MCF 10A (cell line): ENCODE measurements around the gene SNX3. TPM values are rescaled to one million over a fixed set of nuclear protein-coding genes. Genes with fewer than 3 reads are reported as not detected.

Experiments
- BruUV-seq: library from RNA; stranded (reverse); fragments of 400-500 nt; replicated peaks from 2 replicates; lab custom pipeline; 2021; lab: Mats Ljungman, UMichigan
- CTCF ChIA-PET: fragments of 300-600 bp; sonication (Branson Sonifier 250); formaldehyde crosslinking; extraction: SDS; loops from one replicate; lab custom pipeline; 2021; ENCODE audit warnings: antibody characterized with exemption, inconsistent platforms; lab: Yijun Ruan, JAX
- POLR2A ChIA-PET: fragments of 300-600, 350-650 bp; sonication (Branson Sonifier 250); formaldehyde crosslinking; extraction: SDS; loops from one replicate; lab custom pipeline; 2020; ENCODE audit warnings: antibody characterized with exemption, inconsistent platforms; lab: Yijun Ruan, JAX
- DNase-seq: peaks from one replicate; pipeline ENCODE4 v3.0.0-alpha.2; 2018; ENCODE audit not compliant: unreplicated experiment
- H3K27ac Mint-ChIP-seq: one replicate; pipeline ENCODE4 v1.8.0; 2022; ENCODE audit warnings: mild to moderate bottlenecking, low read depth, mixed read lengths; ENCODE audit not compliant: unreplicated experiment
- H3K27me3 Mint-ChIP-seq: one replicate; pipeline ENCODE4 v1.8.0; 2022; ENCODE audit warnings: mixed read lengths; ENCODE audit not compliant: insufficient read depth, unreplicated experiment
- H3K36me3 Mint-ChIP-seq: one replicate; pipeline ENCODE4 v1.8.0; 2022; ENCODE audit warnings: mild to moderate bottlenecking, moderate library complexity, mixed read lengths; ENCODE audit not compliant: insufficient read depth, unreplicated experiment
- H3K4me1 Mint-ChIP-seq: one replicate; pipeline ENCODE4 v1.8.0; 2022; ENCODE audit warnings: mixed read lengths; ENCODE audit not compliant: insufficient read depth, unreplicated experiment
- H3K4me3 Mint-ChIP-seq: one replicate; pipeline ENCODE4 v1.8.0; 2022; ENCODE audit warnings: mild to moderate bottlenecking, moderate library complexity, mixed read lengths; ENCODE audit not compliant: unreplicated experiment
- H3K9me3 Mint-ChIP-seq: one replicate; pipeline ENCODE4 v1.8.0; 2022; ENCODE audit warnings: mixed read lengths; ENCODE audit not compliant: unreplicated experiment
- CTCF ChIP-seq: fragments of 200-600 bp; IDR thresholded peaks from one replicate; pipeline ENCODE4 v1.8.0; 2022; ENCODE audit warnings: antibody characterized with exemption, mild to moderate bottlenecking; ENCODE audit not compliant: unreplicated experiment
- intact Hi-C: fragments of 100-400 bp; cut with micrococcal nuclease; formaldehyde crosslinking; loops from 2 replicates; pipeline ENCODE4 v1.14.1; 2022
- total RNA-seq: library from RNA; stranded (reverse); gene quantifications from 2 replicates; pipeline ENCODE4 v1.2.3, GENCODE V29; 2022

The SNX3 gene
- total RNA-seq, 1 experiment from 2014 or later = 114 TPM

GRCh38 chr6:108168090-108168463 is 92.8 kb downstream of the SNX3 start:
- peaks cover 37% of the 10 kb centered on the region for H3K27me3 Mint-ChIP-seq
- H3K4me3 Mint-ChIP-seq = no peak overlapping the region
- CTCF ChIA-PET = no interaction called here

GRCh38 chr6:108167449-108168089 is 93.3 kb downstream of the SNX3 start:
- Mint-ChIP-seq H3K4me3 (no peak overlapping the region), H3K4me1 (no peaks in the 10 kb centered on the region), H3K27ac (no peak overlapping the region), H3K36me3 (no peaks in the 10 kb centered on the region), H3K9me3 (no peaks in the 10 kb centered on the region), H3K27me3 (peaks cover 40% of the 10 kb centered on the region)
- ChIA-PET POLR2A (no interaction called here), CTCF (no interaction called here)
- intact Hi-C loops = no loop called here
- no peak for TF ChIP-seq CTCF
- no peak for DNase-seq
- no TSS peak for BruUV-seq

More at GRCh38 chr6:108168090-108168463, 92.8 kb downstream of the SNX3 start:
- H3K36me3 Mint-ChIP-seq = no peaks in the 10 kb centered on the region
- DNase-seq = no peak
- intact Hi-C loops = no loop called here
- H3K4me1 Mint-ChIP-seq = no peaks in the 10 kb centered on the region
- TF ChIP-seq CTCF = no peak
- H3K9me3 Mint-ChIP-seq = no peaks in the 10 kb centered on the region
- no peak overlapping the region for H3K27ac Mint-ChIP-seq
- POLR2A ChIA-PET = no interaction called here
- BruUV-seq = no TSS peak

GRCh38 chr6:108166664-108167448 is 94.0 kb downstream of the SNX3 start:
- ChIA-PET CTCF (no interaction called here), POLR2A (no interaction called here)
- no peaks in the 10 kb centered on the region for H3K36me3 Mint-ChIP-seq
- H3K27ac Mint-ChIP-seq = no peak overlapping the region
- no TSS peak for BruUV-seq
- DNase-seq = no peak
- no peak for TF ChIP-seq CTCF
- H3K27me3 Mint-ChIP-seq = peaks cover 47% of the 10 kb centered on the region
- H3K9me3 Mint-ChIP-seq = no peaks in the 10 kb centered on the region
- no peaks in the 10 kb centered on the region for H3K4me1 Mint-ChIP-seq
- no peak overlapping the region for H3K4me3 Mint-ChIP-seq
- intact Hi-C loops = no loop called here
